Heart left ventricle (tissue), 13 donors: ENCODE results near the gene CCDC183.

Source experiments
- POLR2A ChIP-seq, 2 donors: fragments of 450-650 bp; IDR thresholded peaks; one replicate each; pipeline ENCODE4 v1.6.1; 2017; ENCODE audit warnings: antibody characterized with exemption in 2 of 2, mild to moderate bottlenecking in 2 of 2, moderate library complexity in 2 of 2
- TF ChIP-seq, protein P1 (sequence below), 12 donors: fragments of 200-600 bp; sonication (generic) in 4 of 12; IDR thresholded peaks; one replicate each; pipeline versions ENCODE4 v1.5.0 to v1.8.0; 2018 to 2022; ENCODE audit warnings: antibody characterized with exemption in 12 of 12, mild to moderate bottlenecking in 5 of 12
- donor health status: ischemic (EF 13 %, LVEDD 7.1; RV severe dilation, severe dysfunction).
- donor health status: DM: no; HTN: yes; CAD: no.
- donor health status: DM: no; HTN: no; CAD: no.
- donor health status: ischemic (EF 25% LVEDD 6.9; RV normal size, moderate dysfunction).
- donor health status: ischemic (EF 25% LVEDD 5.7; RV mildly dilated, moderate dysfunction).
- donor health status: ischemic (EF 35%, LVEDD 5.7; RV mildly dilated, moderate dysfunction).
- donor health status: nonischemic (EF 11% LVEDD 7.7; RV severe dilation, severe dysfunction).
- donor health status: DM: yes; HTN: yes; CAD: no.
- donor health status: PGD.
- donor health status: ischemic (EF 29% LVEDD 5.4; RV normal size, mild dysfunction).
- donor health status: nonischemic (EF 23%, LVEDD 6.1; RV moderate dilation, normal function).

DNA sequence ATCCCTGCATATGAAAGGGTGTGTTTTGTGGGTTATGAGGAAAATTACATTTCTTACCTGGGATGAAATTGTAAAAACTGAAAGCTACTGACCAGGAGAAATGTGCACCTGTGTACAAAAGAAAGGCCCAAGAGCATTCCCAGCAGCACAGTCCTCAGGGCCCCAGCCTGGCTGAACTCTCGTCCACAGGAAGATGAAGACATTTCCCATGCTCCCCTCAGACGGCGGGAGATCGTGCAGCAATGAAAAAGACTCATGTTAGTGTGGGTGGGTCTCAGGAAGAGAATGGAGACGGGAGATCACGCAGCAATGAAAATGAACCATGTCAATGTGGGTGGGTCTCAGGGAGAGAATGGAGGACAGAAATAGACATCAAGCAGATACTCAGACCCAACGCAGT, 19.2 kb upstream of the CCDC183 start:
- TF ChIP-seq, protein P1, sequence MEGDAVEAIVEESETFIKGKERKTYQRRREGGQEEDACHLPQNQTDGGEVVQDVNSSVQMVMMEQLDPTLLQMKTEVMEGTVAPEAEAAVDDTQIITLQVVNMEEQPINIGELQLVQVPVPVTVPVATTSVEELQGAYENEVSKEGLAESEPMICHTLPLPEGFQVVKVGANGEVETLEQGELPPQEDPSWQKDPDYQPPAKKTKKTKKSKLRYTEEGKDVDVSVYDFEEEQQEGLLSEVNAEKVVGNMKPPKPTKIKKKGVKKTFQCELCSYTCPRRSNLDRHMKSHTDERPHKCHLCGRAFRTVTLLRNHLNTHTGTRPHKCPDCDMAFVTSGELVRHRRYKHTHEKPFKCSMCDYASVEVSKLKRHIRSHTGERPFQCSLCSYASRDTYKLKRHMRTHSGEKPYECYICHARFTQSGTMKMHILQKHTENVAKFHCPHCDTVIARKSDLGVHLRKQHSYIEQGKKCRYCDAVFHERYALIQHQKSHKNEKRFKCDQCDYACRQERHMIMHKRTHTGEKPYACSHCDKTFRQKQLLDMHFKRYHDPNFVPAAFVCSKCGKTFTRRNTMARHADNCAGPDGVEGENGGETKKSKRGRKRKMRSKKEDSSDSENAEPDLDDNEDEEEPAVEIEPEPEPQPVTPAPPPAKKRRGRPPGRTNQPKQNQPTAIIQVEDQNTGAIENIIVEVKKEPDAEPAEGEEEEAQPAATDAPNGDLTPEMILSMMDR (IDR thresholded peaks at IDR 0.05) = no peak
- TF ChIP-seq POLR2A (IDR thresholded peaks at IDR 0.05) = no peak
